ENCODE data around the gene NAPA.

The NAPA gene

DNA sequence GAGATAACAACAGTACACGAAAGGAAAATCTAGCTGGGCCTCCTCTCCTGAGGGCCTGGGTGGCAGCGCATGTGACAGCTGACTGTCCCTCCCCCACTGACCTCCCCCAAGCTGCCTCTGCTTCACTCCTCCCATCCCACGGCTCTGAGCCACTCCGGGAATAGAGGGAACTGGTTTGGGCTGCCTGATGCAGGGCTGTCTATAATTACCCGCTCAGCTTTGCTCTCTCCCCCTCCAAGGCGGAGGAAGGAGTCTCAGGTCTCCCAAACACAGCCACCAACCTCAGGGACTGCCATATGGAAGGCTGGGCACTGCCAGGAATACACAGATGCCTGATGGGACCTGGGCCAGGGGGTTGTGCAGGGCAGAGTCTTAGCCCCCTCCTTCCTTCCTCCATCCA, 7.9 kb downstream of the NAPA start:
- no peak overlapping the region for H3K4me2 ChIP-seq
- peaks cover 34% of the 10 kb centered on the region; the same call in 1 of the 2 replicates for H3K79me2 ChIP-seq (ENCODE audit: insufficient read depth, low read depth)
- H3K4me3 ChIP-seq (IDR thresholded peaks at IDR 0.05; ENCODE audit: insufficient read depth, low read depth, low read length): no peak overlapping the region
- H3K4me1 ChIP-seq (ENCODE audit: low read depth, poor library complexity, severe bottlenecking): no peaks in the 10 kb centered on the region
- no peaks in the 10 kb centered on the region for H3K36me3 ChIP-seq (ENCODE audit: insufficient read depth)
- H3K27ac ChIP-seq: no peak overlapping the region
- H3K9ac ChIP-seq: no peak overlapping the region
- no peaks in the 10 kb centered on the region for H4K20me1 ChIP-seq (ENCODE audit: insufficient read depth)
- no peak overlapping the region for H2AFZ ChIP-seq (ENCODE audit: low read depth)
- TF ChIP-seq CTCF (conservative IDR thresholded peaks at IDR 0.05; ENCODE audit: low read depth, low read length): no peak
- H3K27me3 ChIP-seq (ENCODE audit: insufficient read depth, low read depth): no peaks in the 10 kb centered on the region; the same call in 1 of the 2 replicates

DNA sequence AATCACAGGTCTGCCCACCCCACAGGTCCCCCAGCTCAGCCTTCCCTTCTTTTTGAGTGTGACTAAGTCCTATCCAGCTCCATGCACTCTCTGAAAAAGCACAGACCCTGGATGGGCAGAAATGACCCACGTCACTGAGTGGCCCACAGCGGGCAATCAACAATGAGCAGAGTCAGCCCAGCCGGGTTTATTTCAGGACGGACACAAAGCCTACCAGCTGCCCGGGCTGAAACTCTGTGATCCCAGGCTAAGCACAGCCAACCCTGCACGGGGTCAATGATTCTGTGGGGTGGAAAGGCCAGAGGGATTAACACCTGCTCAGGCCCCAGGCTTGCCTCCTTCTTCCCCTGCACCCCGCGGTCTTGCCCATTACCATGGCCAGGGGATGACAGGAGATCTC, 8.4 kb downstream of the NAPA start:
- H3K27ac ChIP-seq: no peak overlapping the region
- H2AFZ ChIP-seq (ENCODE audit: low read depth): no peak overlapping the region
- TF ChIP-seq CTCF (conservative IDR thresholded peaks at IDR 0.05; ENCODE audit: low read depth, low read length): no peak
- H4K20me1 ChIP-seq (ENCODE audit: insufficient read depth): no peaks in the 10 kb centered on the region
- H3K27me3 ChIP-seq (ENCODE audit: insufficient read depth, low read depth): no peaks in the 10 kb centered on the region
- H3K79me2 ChIP-seq (ENCODE audit: insufficient read depth, low read depth): peaks cover 29% of the 10 kb centered on the region; the same call in 1 of the 2 replicates
- H3K9ac ChIP-seq: no peak overlapping the region
- H3K4me1 ChIP-seq (ENCODE audit: low read depth, poor library complexity, severe bottlenecking): no peaks in the 10 kb centered on the region
- no peak overlapping the region for H3K4me2 ChIP-seq
- no peak overlapping the region for H3K4me3 ChIP-seq (IDR thresholded peaks at IDR 0.05; ENCODE audit: insufficient read depth, low read depth, low read length)
- no peaks in the 10 kb centered on the region for H3K36me3 ChIP-seq (ENCODE audit: insufficient read depth)

DNA sequence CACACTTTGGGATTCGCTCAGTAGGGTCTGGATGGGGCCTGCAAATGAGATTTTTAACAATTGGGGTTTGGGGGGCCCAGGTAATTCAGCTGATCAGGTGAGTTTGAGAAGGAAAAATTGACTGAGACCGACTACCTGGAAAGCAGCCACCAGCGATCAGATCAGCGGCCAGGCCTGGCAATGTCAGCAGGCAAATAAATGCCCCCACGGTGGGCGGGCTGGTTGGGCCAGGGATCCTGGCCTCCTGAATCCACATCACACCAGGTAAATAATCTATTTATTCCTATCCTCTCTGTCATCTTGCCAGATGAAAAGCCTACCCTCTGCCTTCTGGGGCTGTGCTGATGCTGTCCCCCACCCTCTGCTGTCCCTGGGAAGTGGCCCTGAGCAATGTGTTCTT, 9.4 kb downstream of the NAPA start:
- Histone ChIP-seq H3K9ac (no peak overlapping the region), H3K79me2 (ENCODE audit: insufficient read depth, low read depth) (peaks cover 19% of the 10 kb centered on the region; the same call in 1 of the 2 replicates), H4K20me1 (ENCODE audit: insufficient read depth) (no peaks in the 10 kb centered on the region), H3K4me3 (IDR thresholded peaks at IDR 0.05; ENCODE audit: insufficient read depth, low read depth, low read length) (no peak overlapping the region), H3K36me3 (ENCODE audit: insufficient read depth) (no peaks in the 10 kb centered on the region), H3K27me3 (ENCODE audit: insufficient read depth, low read depth) (no peaks in the 10 kb centered on the region), H3K4me1 (ENCODE audit: low read depth, poor library complexity, severe bottlenecking) (no peaks in the 10 kb centered on the region), H3K4me2 (no peak overlapping the region), H3K27ac (no peak overlapping the region), H2AFZ (ENCODE audit: low read depth) (no peak overlapping the region)
- no peak for TF ChIP-seq CTCF (conservative IDR thresholded peaks at IDR 0.05; ENCODE audit: low read depth, low read length)

- Histone ChIP-seq H3K4me3 (IDR thresholded peaks at IDR 0.05; ENCODE audit: insufficient read depth, low read depth, low read length) (no peak overlapping the region), H3K9ac (no peak overlapping the region), H2AFZ (ENCODE audit: low read depth) (no peak overlapping the region), H3K36me3 (ENCODE audit: insufficient read depth) (no peaks in the 10 kb centered on the region), H3K4me2 (no peak overlapping the region), H3K4me1 (ENCODE audit: low read depth, poor library complexity, severe bottlenecking) (no peaks in the 10 kb centered on the region), H3K79me2 (ENCODE audit: insufficient read depth, low read depth) (peaks cover 7% of the 10 kb centered on the region; the same call in 1 of the 2 replicates), H4K20me1 (ENCODE audit: insufficient read depth) (no peaks in the 10 kb centered on the region), H3K27ac (no peak overlapping the region), H3K27me3 (ENCODE audit: insufficient read depth, low read depth) (no peaks in the 10 kb centered on the region)
- no peak for TF ChIP-seq CTCF (conservative IDR thresholded peaks at IDR 0.05; ENCODE audit: low read depth, low read length)
These were observed 11.1 kb downstream of the NAPA start for GRCh38 chr19:47503826-47504150.

Data from KMS-11 (cell line).